Measurements from ENCODE around the gene PRR13. TPM values are rescaled to one million over a fixed set of nuclear protein-coding genes. Genes with fewer than 3 reads are reported as not detected.
"Not testable (repeated sequence)": the region's sequence is repeated elsewhere in the genome, so short reads cannot be mapped to it uniquely, and the experiment has no call there.

The PRR13 gene
- total RNA-seq: 10 to 100 TPM; 18.5 to 43.8 TPM

DNA sequence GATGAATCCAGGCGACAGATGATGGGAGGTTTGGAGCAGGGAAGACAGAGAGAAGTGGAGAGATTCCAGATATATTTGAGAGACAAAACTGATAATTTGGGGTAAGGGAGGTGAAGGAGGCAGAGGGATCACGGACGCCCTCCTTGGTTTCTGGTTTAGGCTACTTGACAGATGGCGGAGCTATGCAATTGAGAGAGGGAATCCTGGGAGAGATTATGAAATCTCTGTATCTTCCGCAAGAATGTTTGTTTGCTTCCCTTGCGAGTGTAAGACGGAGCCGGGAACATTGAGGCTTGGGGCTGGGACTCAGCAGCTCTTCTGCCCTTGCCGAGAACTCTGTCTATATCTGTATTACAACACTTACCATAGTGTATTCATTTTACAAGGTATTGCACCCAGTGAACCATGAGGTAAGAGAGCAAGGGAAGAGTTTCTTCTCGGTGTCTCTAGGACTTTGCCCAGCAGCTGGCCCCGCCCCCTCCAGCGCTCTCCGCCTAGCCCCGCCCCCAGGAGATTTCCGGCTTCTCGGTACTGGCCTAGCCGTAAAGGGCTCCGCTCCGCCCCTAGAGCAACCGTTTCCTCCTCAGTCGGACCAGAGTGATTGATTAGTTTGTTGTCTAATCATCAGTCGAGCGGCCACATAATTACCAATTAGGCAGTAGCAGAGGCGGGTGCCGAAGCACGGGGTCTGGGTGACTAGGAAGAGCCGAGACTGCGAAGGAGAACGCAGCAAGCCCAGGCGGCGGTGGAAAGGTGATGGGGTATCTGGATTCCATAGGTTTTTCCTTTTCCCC, at the start of gene PRR13:
Gene PRR13, plus strand, starts transcription at position 695 of the 794 bp plus-strand sequence. CDS start 981 bp downstream, outside the sequence.
- DNase-seq (peak; percentile 99 to 100 (median 100)), ATAC-seq (peak; percentile 97)
- Histone ChIP-seq H3K36me3 (replicated peaks in 1 of 2; ENCODE audit: insufficient read depth in 1 of 2, low read depth in 2 of 2) (peaks cover 0 to 3% of the 10 kb centered on the region in 2 donors), H3K4me1 (peaks cover 46% of the 10 kb centered on the region), H3K27me3 (no peaks in the 10 kb centered on the region), H3K27ac (peak within 1 kb of the TSS; percentile 90 to 95 (median 94)), H3K9me3 (no peaks in the 10 kb centered on the region), H3K4me3 (peak within 1 kb of the TSS; percentile 35 to 36)
- WGBS, 2 donors: 0% methylated on average over 31 of the region's 31 CpGs
- TF ChIP-seq, protein P1, sequence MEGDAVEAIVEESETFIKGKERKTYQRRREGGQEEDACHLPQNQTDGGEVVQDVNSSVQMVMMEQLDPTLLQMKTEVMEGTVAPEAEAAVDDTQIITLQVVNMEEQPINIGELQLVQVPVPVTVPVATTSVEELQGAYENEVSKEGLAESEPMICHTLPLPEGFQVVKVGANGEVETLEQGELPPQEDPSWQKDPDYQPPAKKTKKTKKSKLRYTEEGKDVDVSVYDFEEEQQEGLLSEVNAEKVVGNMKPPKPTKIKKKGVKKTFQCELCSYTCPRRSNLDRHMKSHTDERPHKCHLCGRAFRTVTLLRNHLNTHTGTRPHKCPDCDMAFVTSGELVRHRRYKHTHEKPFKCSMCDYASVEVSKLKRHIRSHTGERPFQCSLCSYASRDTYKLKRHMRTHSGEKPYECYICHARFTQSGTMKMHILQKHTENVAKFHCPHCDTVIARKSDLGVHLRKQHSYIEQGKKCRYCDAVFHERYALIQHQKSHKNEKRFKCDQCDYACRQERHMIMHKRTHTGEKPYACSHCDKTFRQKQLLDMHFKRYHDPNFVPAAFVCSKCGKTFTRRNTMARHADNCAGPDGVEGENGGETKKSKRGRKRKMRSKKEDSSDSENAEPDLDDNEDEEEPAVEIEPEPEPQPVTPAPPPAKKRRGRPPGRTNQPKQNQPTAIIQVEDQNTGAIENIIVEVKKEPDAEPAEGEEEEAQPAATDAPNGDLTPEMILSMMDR (IDR thresholded peaks at IDR 0.05): no peak
- peak; percentile 83 to 97 (median 96) for TF ChIP-seq POLR2A (IDR thresholded peaks at IDR 0.05)
- intact Hi-C loops (cut with DNase I): no loop called here

DNA sequence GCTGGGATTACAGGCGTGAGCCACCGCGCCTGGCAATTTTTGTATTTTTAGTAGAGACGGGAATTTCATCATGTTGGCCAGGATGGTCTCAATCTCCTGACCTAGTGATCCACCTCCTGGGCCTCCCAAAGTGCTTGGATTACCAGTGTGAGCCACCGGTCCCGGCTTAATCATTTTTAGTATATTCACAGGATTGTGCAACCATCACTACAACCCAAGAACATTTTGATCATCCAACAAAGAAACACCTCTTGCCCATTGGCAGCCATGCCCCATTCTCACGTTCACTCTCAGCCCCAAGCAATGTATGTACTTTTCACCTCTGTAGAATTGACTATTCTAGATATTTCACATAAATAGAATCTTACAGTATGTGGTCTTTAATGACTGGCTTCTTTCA, 41.6 kb upstream of the PRR13 start:
- Histone ChIP-seq H3K36me3 (replicated peaks in 1 of 2; ENCODE audit: insufficient read depth in 1 of 2, low read depth in 2 of 2) (no peaks in the 10 kb centered on the region), H3K27me3 (no peaks in the 10 kb centered on the region), H3K27ac (no peak overlapping the region), H3K4me1 (no peaks in the 10 kb centered on the region), H3K4me3 (no peak overlapping the region), H3K9me3 (no peaks in the 10 kb centered on the region)
- DNase-seq (peak in 1 of 4 donors; percentile 3), ATAC-seq (no peak)
- 98 to 100% methylated on average over 6 to 7 of the region's 7 CpGs for WGBS, 2 donors
- no peak for TF ChIP-seq POLR2A (IDR thresholded peaks at IDR 0.05)
- TF ChIP-seq, protein P1 (IDR thresholded peaks at IDR 0.05): no peak
- intact Hi-C loops (cut with DNase I): no loop called here

DNA sequence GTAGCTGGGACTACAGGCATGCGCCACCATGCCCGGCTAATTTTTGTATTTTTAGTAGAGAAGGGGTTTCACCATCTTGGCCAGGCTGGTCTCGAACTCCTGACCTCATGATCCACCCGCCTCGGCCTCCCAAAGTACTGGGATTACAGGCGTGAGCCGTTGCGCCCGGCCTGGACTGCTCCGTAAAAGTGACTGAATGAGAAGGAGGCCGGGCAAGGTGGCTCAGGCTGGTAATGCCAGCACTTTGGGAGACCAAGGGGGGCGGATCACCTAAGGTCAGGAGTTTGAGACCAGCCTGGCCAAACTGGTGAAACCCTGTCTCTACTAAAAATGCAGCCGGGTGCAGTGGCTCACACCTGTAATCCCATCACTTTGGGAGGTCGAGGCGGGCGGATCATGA, 39.2 kb upstream of the PRR13 start:
- H3K9me3 ChIP-seq; H3K4me1 ChIP-seq; H3K36me3 ChIP-seq (replicated peaks in 1 of 2; ENCODE audit: insufficient read depth in 1 of 2, low read depth in 2 of 2); DNase-seq; intact Hi-C loops (cut with DNase I); H3K27me3 ChIP-seq; H3K27ac ChIP-seq; ATAC-seq; H3K4me3 ChIP-seq: not testable (repeated sequence)
- 97 to 99% methylated on average over 14 to 16 of the region's 16 CpGs for WGBS, 2 donors

GRCh38 chr12:53402871-53403270, 38.7 kb upstream of the PRR13 start:
- no peak overlapping the region for H3K27ac ChIP-seq
- no peaks in the 10 kb centered on the region for H3K9me3 ChIP-seq
- H3K27me3 ChIP-seq: no peaks in the 10 kb centered on the region
- no peak for DNase-seq
- ATAC-seq: no peak
- intact Hi-C loops (cut with DNase I): no loop called here
- TF ChIP-seq, protein P1 (IDR thresholded peaks at IDR 0.05): no peak
- TF ChIP-seq POLR2A (IDR thresholded peaks at IDR 0.05): no peak
- WGBS, 2 donors: 78 to 82% methylated on average over 7 of the region's 7 CpGs
- no peak overlapping the region for H3K4me3 ChIP-seq
- no peaks in the 10 kb centered on the region for H3K4me1 ChIP-seq
- H3K36me3 ChIP-seq (replicated peaks in 1 of 2; ENCODE audit: insufficient read depth in 1 of 2, low read depth in 2 of 2): peaks cover 0 to 4% of the 10 kb centered on the region in 2 donors

DNA sequence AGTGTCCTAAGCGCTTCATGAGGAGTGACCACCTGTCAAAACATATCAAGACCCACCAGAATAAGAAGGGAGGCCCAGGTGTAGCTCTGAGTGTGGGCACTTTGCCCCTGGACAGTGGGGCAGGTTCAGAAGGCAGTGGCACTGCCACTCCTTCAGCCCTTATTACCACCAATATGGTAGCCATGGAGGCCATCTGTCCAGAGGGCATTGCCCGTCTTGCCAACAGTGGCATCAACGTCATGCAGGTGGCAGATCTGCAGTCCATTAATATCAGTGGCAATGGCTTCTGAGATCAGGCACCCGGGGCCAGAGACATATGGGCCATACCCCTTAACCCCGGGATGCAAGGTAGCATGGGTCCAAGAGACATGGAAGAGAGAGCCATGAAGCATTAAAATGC, 30.6 kb upstream of the PRR13 start:
- Histone ChIP-seq H3K9me3 (no peaks in the 10 kb centered on the region), H3K4me3 (no peak overlapping the region), H3K27ac (no peak overlapping the region), H3K36me3 (replicated peaks in 1 of 2; ENCODE audit: insufficient read depth in 1 of 2, low read depth in 2 of 2) (peaks cover 13 to 32% of the 10 kb centered on the region in 2 donors), H3K4me1 (no peaks in the 10 kb centered on the region), H3K27me3 (no peaks in the 10 kb centered on the region)
- DNase-seq (no peak), ATAC-seq (no peak)
- intact Hi-C loops (cut with DNase I): no loop called here
- WGBS, 2 donors: 82 to 87% methylated on average over 4 to 5 of the region's 5 CpGs
- TF ChIP-seq, protein P1 (IDR thresholded peaks at IDR 0.05): no peak
- TF ChIP-seq POLR2A (IDR thresholded peaks at IDR 0.05): no peak

All from body of pancreas (tissue), 4 donors.